NCI-H226 (cell line): Measurements from ENCODE around the gene VSTM4.

Experiments
- DNase-seq: peaks from one replicate; pipeline ENCODE4 v3.0.0-alpha.2; 2015

The VSTM4 gene

DNA sequence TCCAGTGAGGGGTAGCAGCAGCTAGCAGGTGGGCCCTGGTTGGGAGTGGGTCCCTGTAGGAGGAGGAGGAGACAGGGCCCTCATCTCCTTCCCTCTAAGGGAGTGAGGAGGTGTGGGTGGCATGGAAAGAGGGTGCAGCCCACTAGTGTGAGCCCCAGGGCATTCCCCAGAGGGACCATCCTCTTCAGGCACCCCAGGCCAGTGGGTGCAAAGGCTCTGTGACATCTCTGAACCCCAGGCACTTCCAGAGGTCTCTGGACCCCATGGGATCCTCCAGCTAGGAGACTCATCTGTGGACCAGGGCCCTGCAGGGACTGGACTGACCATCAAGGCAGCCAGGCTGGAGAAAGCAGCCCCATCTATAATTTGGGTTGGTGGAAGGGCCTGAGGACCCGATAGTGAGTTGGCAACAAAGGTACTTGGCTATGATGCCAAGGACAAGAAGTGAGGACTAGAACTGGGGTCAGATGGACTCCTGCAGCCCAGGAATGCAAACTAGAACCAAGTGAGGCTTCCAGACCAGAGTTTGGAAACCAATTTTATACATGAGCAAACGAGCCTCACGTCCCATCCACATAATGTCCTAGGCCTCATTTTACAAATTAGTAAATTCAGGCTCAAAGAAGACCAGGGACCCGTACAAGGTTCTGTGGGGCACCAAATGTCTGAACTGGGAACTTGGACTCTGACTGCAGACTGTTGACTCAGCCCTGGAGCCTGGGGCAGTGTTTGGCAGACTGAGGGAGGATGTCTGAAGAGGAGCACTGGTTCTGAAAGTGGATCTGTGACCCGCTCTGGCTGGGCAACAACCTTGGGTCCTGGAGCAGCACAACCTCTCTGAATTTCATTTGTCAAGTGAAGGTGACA, 1.4 kb upstream of the VSTM4 start:
- no peak for DNase-seq

GRCh38 chr10:49115796-49116508, 630 bp upstream of the VSTM4 start:
- DNase-seq: no peak

- DNase-seq: no peak
Observed at GRCh38 chr10:49114718-49115014, 656 bp downstream of the VSTM4 start.

DNA sequence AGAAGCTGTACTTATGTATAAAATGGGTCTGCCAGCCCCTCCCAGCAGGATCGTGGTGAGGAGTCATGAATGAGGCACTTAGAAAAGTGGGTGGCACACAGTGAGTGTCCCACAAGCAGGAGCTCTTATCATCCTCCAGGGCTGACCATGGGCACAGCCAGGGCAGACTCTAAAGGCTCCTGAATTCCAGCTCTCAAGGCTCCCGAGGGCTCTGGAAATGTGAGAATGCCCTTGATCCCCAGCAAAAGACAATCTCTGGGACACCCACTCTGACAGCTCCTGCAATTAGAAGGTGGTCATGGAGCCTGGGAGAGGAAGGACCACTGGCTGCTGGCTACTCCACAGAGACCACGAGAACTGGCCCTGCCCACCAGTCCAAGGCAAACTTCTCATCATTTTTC, 1.6 kb downstream of the VSTM4 start:
- no peak for DNase-seq

DNA sequence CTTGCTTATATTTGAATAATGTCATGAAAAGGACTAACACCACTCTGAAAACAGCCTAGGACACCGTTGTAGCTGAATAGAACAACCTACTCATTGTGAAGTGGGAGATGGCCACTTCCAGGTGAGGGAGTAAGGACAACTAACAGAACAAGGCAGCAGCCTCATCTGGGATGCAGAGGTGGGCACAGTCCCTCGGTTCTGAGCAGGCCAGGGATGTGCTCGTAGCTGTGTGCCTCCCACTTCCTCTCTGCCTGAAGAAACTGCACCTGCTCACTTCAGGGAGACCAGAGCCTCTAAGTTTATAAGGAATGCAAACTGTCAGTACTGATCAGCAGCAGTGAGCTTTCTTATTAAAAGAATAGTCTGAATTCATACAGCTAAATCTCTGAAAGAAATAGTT, 2.5 kb downstream of the VSTM4 start:
- DNase-seq: no peak

- DNase-seq: no peak
Observed at GRCh38 chr10:49112098-49112497, 3.2 kb downstream of the VSTM4 start.

DNA sequence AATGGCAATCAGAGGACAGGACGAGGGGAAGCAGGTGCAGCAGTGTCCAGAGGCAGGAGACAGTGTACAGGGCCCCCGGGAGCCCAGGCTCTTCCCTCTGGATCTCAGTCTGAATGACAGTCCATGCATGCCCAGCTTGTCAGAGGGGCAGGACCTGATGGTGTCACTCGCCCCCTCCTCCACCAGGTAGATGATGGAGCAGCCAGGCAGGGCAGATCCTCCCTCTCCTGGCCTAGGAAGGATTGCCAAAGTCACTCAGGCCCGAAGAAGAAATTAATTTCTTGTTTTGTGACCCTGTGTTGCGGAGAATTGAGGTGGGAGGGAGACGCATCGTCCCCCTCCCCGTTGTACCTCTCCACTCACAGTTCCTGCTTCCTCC, 4.0 kb downstream of the VSTM4 start:
- no peak for DNase-seq

GRCh38 chr10:49110684-49111319, 4.5 kb downstream of the VSTM4 start:
- no peak for DNase-seq

DNA sequence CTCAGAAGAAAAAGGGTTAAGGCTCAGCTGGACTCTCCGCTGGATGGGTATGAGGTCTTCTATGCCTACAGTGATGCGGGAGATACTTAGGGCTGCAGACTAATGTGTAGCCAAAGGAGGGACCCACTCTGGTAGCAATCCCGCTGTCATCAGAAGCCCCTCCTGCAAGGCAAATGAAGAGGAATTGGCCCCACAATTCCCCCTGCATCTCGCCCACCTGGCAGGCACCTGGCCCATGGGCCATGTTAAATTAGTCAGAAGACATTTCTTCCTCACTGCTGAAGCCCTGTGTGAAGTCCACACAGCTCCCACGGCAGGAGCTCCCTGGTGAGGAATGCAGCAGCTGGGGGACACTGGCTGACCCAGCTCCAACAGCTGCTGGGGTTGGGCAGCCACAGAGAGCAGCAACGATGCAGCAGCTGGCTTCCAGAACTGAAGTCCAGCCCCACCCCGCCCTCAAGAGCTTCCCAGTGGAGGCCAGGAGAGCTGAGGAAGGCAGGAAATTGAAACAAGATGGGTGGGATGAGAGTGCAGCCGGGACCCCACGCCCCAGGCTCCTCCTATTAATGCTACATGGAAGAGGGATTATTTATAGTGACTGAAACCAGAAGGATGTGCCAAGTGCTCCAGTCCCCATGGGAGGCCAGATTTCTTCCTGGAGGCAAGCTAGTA, 5.5 kb downstream of the VSTM4 start:
- no peak for DNase-seq

DNA sequence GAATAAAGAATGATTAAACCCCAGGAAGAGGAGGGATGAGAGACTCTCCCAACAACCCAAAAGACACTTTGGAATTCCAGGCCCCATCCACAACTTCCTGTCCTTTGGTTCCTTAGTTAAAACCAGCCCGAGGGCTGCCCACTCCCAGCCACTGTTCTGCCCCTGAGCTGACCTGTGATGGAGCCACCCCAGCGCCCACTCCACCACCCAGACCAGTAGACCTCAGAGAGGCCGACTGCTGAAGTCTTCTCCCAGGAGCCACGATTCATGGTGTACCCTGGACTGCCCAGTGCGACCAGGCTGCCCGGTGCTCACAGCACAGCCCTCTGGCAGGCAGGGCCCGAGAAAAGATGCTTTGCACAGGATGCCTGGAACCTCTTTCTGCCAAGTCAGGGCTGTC, 6.7 kb downstream of the VSTM4 start:
- no peak for DNase-seq

DNA sequence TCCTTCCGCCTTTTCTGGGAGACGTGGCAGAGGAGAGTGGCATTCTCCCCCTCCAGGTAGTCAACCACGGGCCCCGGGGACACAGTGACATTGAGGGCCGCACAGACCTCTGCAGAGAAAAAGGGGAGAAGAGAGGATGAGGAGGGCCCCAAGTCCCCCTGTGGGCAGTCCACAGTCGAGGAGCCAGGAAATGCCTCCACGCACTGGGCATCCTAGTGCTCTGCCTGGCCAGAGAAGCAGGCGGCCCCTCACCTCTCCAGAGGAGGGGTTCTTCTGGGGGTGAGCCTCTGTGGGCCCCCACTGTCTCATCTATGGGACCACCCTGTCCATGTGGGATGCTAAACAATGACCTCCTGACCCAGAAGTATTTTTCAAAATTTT, 7.4 kb downstream of the VSTM4 start:
- no peak for DNase-seq

- DNase-seq: no peak
Observed at GRCh38 chr10:49107111-49107886, 8.0 kb downstream of the VSTM4 start.

DNA sequence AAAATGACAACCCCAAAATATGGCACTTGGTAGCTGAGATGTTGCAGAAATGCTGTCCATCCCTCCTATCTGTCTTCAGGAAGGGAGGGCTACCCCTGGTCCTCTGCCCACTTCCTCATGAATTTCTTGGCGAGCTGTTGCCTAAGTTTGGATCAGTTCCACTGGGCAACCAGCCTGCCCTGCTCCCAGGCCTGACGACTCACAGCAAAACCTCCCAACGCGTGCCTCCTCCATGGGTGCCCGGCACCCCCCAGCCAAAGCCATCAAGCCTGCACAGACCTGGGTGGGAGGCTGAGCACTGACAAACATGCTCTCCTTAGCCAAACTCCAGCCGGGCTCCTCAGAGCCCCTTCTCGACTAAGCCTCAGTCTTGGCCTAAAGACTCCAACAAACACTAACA, 8.9 kb downstream of the VSTM4 start:
- DNase-seq: no peak

GRCh38 chr10:49105076-49105475, 10.2 kb downstream of the VSTM4 start:
- DNase-seq: no peak

DNA sequence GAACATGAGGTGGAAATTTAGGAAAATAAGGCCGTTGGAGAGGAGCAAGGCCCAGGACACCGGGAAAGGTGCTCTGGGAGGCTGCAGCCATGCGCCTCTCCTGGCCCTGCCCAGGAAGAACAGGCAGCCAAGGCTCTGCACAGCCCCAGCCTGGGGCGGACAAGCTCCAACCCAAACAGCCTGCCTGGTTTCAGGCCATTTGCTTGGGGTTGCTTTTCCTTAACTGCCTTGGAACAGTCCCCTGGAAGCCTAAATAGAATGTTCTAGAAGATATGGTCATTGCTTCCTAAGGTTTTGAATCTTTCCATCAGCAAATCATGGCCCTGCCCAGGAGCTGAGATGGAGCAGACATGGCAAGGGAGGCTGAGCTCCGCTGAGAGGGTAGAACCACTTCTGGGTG, 11.0 kb downstream of the VSTM4 start:
- DNase-seq: no peak

DNA sequence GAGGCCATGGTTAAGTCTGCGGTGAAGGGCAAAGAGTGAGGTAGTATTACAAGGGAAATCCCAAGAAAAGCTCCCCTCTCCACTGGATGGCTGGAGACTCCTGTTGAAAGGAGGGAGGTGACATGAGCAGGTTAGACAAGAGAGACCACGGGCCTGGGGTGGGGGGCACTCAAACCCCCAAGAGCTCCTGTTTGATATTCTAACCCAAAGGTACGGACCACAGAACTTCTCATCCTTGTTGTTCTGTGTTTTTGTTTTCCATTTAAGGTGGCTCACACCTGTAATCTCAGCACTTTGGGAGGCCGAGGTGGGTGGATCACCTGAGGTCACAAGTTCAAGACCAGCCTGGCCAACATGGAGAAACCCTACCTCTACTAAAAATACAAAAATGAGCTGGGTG, 11.6 kb downstream of the VSTM4 start:
- DNase-seq: no peak

DNA sequence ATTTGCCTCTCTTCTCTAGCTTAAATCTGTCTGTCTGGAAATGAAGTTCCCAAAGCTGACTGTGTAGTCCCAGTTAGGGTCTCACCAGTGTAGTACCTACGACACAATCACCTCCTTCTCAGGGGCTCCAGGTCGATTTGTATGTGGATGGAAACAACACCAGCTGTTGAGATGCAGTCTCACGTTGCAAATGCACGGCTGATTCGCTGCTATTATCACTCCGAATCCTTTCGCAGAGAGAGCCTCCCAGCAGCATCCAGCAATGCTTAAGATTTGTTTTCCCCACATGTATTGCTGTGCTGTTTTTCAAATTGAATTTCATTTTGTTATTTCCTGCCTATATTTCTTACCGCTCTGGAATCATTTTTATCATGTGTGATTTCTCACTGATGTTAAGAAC, 16.3 kb downstream of the VSTM4 start:
- DNase-seq: no peak

DNA sequence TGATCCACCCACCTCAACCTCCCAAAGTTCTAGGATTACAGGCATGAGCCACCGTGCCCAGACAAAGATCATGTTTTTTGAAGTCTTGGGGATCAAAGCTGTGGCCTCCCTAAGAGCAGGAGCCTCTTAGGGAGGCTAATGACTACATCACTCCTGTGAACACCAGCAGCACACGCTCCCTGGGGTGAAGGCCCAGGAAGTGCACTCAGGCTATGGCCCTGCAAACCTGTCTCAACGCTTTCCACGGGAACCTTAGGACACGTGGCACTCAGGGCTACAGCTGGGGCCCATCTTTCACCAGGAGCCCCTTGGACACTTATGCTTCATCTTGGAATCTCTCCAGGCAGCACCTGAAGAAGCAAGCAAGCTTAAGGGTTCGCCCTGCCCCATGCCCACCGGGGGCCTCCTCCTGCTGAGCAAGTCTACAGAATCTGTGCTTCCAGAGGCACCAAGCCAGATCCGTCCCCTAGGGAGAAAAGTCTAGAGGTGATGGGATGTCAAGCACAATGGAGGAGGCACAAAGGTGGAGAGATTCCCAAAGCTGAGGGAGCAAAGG, 18.4 kb downstream of the VSTM4 start:
- no peak for DNase-seq

DNA sequence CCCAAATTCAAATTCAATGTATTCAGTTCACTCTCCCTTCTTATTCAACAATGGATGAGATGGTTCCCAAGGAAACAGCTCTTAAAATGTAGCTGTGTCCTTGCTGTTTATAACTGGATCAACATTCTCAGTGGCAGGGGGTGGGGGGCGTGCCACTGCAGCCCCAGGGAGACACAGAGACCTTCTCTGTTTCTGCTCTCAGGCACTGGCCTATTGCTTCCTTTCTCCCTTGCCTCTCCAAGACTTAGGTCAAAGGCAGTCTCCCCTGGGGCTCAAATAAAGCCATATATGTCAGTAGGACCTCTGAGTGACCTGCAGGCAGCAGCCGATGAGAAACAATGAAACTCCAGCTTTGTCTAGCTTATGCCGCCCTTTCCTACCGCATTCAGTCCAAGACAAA, 20.7 kb downstream of the VSTM4 start:
- no peak for DNase-seq

GRCh38 chr10:49093922-49094321, 21.4 kb downstream of the VSTM4 start:
- no peak for DNase-seq

DNA sequence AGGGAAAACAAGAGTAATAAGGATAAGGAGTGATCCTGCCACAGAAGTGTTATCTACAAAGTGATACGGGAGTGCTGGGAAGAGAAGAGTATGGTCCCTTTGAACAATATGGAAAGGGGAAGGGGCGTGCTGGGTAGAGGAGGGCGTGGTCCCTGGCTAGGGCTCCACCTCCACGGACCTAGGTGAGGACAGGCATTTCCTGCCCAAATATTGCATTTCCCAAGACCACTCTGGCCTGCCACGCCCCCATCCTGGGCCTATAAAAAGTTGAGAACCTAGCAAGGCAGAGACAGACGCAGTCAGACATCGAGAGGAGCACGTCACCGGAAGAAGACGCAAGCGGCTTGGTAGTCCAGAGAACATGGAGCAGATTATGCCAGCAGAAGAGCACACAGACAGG, 22.8 kb downstream of the VSTM4 start:
- no peak for DNase-seq

- no peak for DNase-seq
Observed at GRCh38 chr10:49091450-49092210, 23.7 kb downstream of the VSTM4 start.
